Measurements from ENCODE around the gene HS2ST1.

The HS2ST1 gene

GRCh38 chr1:87140831-87141540, 226.6 kb downstream of the HS2ST1 start:
- peak; percentile 75 for DNase-seq (ENCODE audit: low read depth)

DNA sequence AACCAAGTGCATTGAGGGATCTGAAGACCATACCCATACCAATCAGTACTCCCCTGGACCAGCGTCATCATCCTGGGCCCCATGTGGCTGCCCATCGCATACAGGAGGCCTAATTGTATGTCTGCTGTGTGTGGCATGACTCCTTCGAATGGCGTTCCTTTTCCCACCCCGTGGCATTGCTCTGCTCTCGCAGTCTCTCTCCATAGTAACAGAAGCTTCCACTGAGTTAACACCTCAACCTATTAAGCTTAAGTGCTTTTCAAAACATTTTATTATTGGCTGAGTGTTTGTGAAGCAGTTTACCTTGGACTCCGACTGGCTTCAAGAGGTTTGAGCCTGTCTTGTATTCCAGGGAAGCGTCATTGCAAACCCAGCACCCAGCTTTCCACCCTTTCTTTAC, 227.1 kb downstream of the HS2ST1 start:
- DNase-seq (ENCODE audit: low read depth): no peak

DNA sequence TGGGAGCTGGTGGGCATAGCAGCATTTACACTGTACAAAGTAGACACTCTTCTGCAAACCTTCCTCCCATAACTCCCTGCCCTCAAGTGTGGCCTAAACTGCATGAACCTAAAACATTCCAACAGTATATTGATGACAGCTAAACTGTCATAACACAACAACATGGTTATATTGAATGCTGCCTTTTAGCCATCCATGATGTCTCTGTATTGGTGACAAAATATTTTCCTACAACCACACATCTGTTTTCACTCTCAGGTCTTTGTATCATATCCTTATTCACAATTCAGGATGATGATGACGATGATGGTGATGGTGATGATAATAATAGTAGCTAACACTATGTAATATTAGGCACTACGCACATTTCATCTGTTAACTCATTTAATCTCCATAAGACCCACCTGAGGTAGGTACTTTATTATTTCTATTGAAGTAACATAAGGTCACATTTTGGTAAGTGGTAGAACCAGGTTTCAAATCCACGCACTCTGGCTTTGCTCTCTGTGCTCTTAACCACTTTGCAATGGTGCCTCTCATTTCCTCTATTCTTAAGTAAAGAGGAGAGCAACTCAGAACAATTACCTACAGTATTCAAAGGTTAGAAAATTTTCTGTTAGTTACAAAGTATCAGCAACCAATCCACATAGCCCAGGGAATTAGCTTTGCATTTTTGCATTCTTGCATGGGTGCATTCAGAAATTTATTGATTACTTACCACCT, 229.1 kb downstream of the HS2ST1 start:
- DNase-seq (ENCODE audit: low read depth): no peak

- no peak for DNase-seq (ENCODE audit: low read depth)
These were observed 230.0 kb downstream of the HS2ST1 start for GRCh38 chr1:87144316-87144895.

DNA sequence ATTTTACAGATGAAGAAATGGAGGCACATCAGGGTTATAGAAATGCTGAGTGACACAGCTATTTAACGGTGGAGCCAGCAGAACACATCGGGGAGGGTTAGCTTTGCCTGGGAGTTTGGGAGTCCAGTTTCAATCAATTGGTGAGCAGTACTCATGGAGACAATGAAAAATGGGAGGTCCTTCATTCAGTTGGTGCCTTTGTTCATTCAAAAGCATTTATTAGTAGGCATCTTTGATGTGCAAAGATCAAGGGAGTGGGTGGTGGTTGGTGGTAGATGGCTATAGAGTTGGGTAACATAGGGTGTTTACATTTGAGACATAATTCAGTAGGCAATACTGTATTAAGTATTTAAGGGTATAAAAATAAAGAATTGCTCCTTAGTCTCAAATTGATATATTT, 230.5 kb downstream of the HS2ST1 start:
- DNase-seq (ENCODE audit: low read depth): no peak

- no peak for DNase-seq (ENCODE audit: low read depth)
These were observed 232.1 kb downstream of the HS2ST1 start for GRCh38 chr1:87146538-87146937.

- DNase-seq (ENCODE audit: low read depth): no peak
These were observed 232.6 kb downstream of the HS2ST1 start for GRCh38 chr1:87146986-87147385.

DNA sequence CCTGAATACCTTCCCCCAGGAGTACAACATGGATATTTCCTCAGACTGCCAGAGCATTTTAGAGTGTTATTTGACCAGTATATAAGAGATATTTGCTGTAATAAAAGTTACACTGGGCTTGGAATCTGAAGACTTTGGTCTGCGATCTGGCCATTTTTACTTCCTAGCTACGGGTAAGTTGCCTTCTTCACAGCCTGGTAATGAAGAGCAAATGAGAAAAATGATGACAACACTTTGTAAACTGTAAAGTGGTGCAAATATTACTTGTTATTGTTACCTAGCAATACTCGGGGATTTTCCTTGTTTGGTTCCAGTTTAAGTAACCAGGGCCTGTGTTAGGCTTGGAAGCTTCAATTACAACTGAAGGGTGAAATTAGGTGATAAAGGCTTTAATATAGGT, 233.4 kb downstream of the HS2ST1 start:
- DNase-seq (ENCODE audit: low read depth): no peak

DNA sequence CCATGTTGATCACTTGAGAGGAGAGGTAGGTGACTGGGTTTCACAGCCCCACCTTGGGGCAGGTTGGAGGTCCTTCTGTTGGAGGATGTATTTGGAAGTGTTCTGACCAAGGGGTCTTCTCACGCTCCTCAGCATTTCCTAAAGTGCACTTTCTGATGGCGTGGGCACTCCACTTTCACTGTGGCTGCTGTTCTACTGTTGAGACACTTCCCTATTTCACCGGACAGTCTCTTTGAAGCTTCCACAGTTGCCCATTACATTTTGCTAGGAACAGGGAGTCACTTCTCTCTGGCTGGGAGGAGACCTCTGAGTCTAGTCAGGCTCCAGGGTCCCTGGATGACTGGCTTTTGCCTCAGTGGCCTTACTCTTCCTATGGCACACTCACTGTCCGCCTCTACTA, 234.2 kb downstream of the HS2ST1 start:
- no peak for DNase-seq (ENCODE audit: low read depth)

GRCh38 chr1:87149241-87150041, 235.0 kb downstream of the HS2ST1 start:
- peak; percentile 53 for DNase-seq (ENCODE audit: low read depth)

- no peak for DNase-seq (ENCODE audit: low read depth)
These were observed 235.7 kb downstream of the HS2ST1 start for GRCh38 chr1:87150143-87150542.

GRCh38 chr1:87151500-87152421, 237.3 kb downstream of the HS2ST1 start:
- DNase-seq (ENCODE audit: low read depth): no peak

- no peak for DNase-seq (ENCODE audit: low read depth)
These were observed 239.9 kb downstream of the HS2ST1 start for GRCh38 chr1:87154384-87154783.

DNA sequence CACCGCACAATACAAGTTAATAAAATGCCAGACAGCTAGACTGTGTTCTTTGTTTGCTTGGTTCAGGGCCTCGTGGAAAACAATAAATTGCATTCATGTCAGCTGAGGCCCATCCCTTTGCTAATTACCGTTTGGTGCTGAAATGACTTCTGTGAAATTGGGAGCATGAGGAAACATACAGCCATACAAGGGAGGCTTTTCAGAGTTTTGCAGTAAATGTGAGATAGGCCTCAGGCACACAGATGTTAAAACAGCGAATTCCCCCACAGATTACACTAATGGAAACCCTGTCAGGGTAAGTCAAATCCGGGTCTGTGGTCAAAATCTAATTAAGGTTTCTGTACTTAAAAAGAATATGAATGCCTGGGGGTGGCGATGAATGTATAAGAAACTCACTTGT, 240.7 kb downstream of the HS2ST1 start:
- no peak for DNase-seq (ENCODE audit: low read depth)

DNA sequence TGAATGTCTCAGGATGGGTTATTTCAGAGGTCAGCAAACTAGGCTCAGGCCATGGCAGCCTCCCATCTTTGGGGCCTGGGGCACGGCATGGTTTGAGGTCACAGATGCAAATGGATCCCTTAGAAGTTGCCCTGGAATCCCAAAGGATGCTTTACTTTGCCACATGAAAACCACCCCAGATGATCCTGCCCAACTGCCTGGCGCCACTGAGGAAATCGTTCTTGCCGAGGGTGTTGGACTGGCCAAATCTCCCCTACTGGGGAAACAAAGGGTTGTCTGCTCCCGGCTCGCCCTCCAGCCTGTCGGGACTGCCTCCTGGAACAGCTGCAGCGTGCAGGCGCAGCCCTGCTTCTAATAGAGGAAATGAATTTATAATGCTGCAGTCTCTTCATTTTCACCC, 241.2 kb downstream of the HS2ST1 start:
- no peak for DNase-seq (ENCODE audit: low read depth)

- DNase-seq (ENCODE audit: low read depth): no peak
These were observed 241.7 kb downstream of the HS2ST1 start for GRCh38 chr1:87156124-87156523.

DNA sequence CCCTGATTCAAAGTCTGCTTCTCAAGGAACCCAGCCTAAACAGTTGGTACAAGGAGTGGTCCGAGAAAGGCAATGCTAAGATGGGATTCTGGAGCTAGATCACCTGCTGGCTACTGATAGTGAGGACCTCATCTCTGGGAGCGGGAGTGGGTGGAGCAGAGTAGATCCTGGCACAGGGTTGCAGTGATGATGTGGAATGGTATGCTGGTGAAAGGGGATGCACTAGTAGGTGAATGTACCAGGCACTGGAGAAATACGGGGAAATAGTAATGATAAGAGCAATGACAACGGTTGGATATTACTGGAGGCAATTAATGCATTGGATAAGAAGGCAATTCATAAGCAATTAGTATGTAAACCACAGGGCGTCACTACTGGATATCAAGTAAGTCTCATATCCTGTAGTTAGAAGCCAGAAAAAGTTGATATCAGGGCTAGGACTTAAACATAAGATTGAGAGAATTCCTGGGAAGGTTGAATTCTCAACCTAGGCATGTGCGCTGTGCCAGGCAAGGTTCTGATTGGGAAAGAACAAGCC, 245.0 kb downstream of the HS2ST1 start:
- no peak for DNase-seq (ENCODE audit: low read depth)
